Ovary (tissue), 9 donors: ENCODE results near the gene CBLIF. TPM values are rescaled to one million over a fixed set of nuclear protein-coding genes. Genes with fewer than 3 reads are reported as not detected.

Experiments
- DNase-seq, 5 donors: peaks; one replicate each; pipeline ENCODE4 v3.0.0-alpha.2; 2019 to 2020
- H3K27ac ChIP-seq, 2 donors: fragments of 200-600 bp; one replicate each; pipeline versions ENCODE4 v1.5.1 to v1.8.0; 2019 to 2022
- H3K27me3 ChIP-seq: fragments of 200-600 bp; one replicate; pipeline ENCODE4 v1.8.0; 2022
- H3K36me3 ChIP-seq: fragments of 200-600 bp; sonication (generic); one replicate; pipeline ENCODE4 v1.5.1; 2019
- H3K4me1 ChIP-seq: one replicate; pipeline ENCODE4 v1.8.1; 2013; ENCODE audit warnings: mild to moderate bottlenecking, moderate library complexity; ENCODE audit not compliant: insufficient read depth
- H3K4me3 ChIP-seq: fragments of 200-600 bp; sonication (generic); one replicate; pipeline ENCODE4 v1.5.1; 2017
- H3K9me3 ChIP-seq, 2 donors: fragments of 200-600 bp in 1 of 2; sonication (generic) in 1 of 2; one replicate each; pipeline versions ENCODE4 v1.5.1 to v1.8.1; 2013 to 2019; ENCODE audit warnings: mild to moderate bottlenecking in 1 of 2, moderate library complexity in 1 of 2
- EP300 ChIP-seq: sonication (generic); formaldehyde crosslinking; IDR thresholded peaks from one replicate; pipeline ENCODE4 v1.6.1; 2017; ENCODE audit warnings: antibody characterized with exemption
- POLR2A ChIP-seq: fragments of 450-650 bp; IDR thresholded peaks from one replicate; pipeline ENCODE4 v1.6.1; 2017; ENCODE audit warnings: antibody characterized with exemption, mild to moderate bottlenecking, moderate library complexity
- WGBS, 3 donors: extraction: QIAGEN DNeasy Blood & Tissue Kit in 1 of 3; methylation state at CpG; one replicate each; pipeline versions ENCODE4 v1.1.5 to v1.1.7; 2013 to 2017; 5-methylcytosine and 5-hydroxymethylcytosine counted together
- intact Hi-C, 4 donors: fragments of 100-400 bp; cut with DNase I; formaldehyde crosslinking; loops; one replicate each; pipeline versions ENCODE4 v1.11.0 to v1.15.1; 2022 to 2023
- polyA plus RNA-seq, 2 donors: library from polyadenylated mRNA; stranded (reverse); fragments of 200-250 nt in 1 of 2; fragments of 350-450 nt in 1 of 2; fragmentation: Illumina TruSeq in 1 of 2; extraction: RNeasy Lipid Tissue Mini Kit (QIAGEN cat#74804) in 1 of 2; gene quantifications; one replicate each; pipeline ENCODE4 v1.2.3, GENCODE V29; 2013 to 2014
- total RNA-seq, 7 donors: library from RNA; depleted of rRNA in 2 of 7; stranded (reverse); fragments of >200 nt in 2 of 7; fragmentation: NEBNext Ultra II Directional in 3 of 7; extraction: Animal tissue kit (Norgen Biotek cat#: 25700) in 3 of 7; gene quantifications; one replicate each; pipeline versions ENCODE4 v1.1.0 to v1.2.4, GENCODE V29; 2016 to 2023
- TF ChIP-seq, protein P1 (sequence below), 3 donors: fragments of 450-650 bp in 2 of 3; fragments of 200-600 bp in 1 of 3; IDR thresholded peaks; one replicate each; pipeline versions ENCODE4 v1.5.1 to v1.8.0; 2016 to 2022; ENCODE audit warnings: antibody characterized with exemption in 3 of 3, mild to moderate bottlenecking in 1 of 3
- donor health status: DM: no; HTN: no; CAD: no; lungs with moderate emphysema.
- donor health status: DM: no; HTN: no; CAD: no.
- donor health status: Bipolar disorder and iron deficiency.
- donor health status: DM: yes; HTN: yes; CAD: no.
- donor health status: DM: no; HTN: no; CAD: no.
- donor health status: DM: yes; HTN: yes; CAD: no.

The CBLIF gene
- total and polyA plus RNA-seq, 9 donors: not detected

DNA sequence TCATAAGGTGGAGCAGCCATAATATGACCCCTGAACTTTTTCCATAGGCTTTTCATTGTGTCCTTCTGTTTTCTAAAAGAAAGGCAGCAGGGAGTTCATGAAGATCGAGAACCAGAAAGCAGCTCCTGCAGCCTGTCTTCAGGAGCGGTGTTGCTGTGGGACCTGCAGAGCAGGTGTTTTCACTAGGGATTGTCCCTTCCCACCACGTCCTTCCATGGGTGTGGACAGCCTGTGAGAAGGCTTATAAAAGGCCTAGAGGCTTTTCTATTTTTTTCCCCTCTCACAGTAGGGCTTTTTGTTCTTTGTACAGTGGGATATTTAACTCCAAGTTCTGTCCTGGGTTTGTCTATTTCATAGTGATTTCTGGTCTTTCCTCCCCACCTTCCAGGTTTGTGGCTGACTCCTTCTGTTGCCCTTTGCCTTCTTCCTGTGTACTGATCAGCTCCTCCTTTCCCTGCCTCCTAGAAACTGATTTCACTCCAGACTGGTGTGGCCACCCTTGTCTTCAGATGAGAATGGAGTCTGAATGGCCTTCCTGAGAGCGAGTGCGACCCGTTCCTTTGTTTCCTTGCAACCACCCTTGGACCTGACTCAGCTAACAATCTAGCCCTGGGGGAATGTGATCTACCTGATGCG is 44.8 kb downstream of the CBLIF start:
- TF ChIP-seq POLR2A (no peak), EP300 (no peak)
- TF ChIP-seq, protein P1, sequence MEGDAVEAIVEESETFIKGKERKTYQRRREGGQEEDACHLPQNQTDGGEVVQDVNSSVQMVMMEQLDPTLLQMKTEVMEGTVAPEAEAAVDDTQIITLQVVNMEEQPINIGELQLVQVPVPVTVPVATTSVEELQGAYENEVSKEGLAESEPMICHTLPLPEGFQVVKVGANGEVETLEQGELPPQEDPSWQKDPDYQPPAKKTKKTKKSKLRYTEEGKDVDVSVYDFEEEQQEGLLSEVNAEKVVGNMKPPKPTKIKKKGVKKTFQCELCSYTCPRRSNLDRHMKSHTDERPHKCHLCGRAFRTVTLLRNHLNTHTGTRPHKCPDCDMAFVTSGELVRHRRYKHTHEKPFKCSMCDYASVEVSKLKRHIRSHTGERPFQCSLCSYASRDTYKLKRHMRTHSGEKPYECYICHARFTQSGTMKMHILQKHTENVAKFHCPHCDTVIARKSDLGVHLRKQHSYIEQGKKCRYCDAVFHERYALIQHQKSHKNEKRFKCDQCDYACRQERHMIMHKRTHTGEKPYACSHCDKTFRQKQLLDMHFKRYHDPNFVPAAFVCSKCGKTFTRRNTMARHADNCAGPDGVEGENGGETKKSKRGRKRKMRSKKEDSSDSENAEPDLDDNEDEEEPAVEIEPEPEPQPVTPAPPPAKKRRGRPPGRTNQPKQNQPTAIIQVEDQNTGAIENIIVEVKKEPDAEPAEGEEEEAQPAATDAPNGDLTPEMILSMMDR (IDR thresholded peaks at IDR 0.05): no peak
- intact Hi-C loops: loop anchor here in 3 of 4 donors (5.0 to 10.0 kb wide), 3 partner anchors 46 to 266 kb away; partner anchors contain the start of gene STX3 (in 1 of the 3)
- DNase-seq: no peak
- WGBS, 3 donors: 84 to 93% (median 93%) methylated on average over 7 of the region's 7 CpGs
- Histone ChIP-seq H3K27ac (no peak overlapping the region), H3K27me3 (no peaks in the 10 kb centered on the region), H3K36me3 (no peaks in the 10 kb centered on the region), H3K4me1 (no peaks in the 10 kb centered on the region), H3K4me3 (no peak overlapping the region), H3K9me3 (no peaks in the 10 kb centered on the region)

DNA sequence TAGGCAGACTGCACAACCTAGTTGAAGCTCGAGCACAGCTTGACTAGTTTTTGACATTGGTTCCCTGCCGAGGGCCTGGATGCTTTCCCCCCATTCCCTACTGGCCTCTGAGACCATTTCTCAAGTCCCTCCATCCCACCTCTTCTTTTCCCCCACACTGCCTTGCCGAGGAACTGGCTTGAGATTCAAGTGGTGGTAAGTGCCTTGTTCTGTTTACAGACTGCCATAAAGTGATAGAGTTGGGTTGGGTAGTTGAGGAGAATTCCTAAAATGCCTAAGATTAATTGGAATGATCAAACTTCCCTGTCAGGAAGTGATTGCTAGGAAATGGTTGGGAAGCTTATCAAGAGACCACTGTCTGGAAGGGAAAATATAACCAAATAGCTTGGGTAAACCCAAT is 50.9 kb downstream of the CBLIF start:
- 83 to 86% (median 85%) methylated on average over 3 of the region's 3 CpGs for WGBS, 3 donors
- intact Hi-C loops: no loop called here
- Histone ChIP-seq H3K9me3 (no peaks in the 10 kb centered on the region), H3K27me3 (no peaks in the 10 kb centered on the region), H3K4me1 (no peaks in the 10 kb centered on the region), H3K4me3 (no peak overlapping the region), H3K36me3 (no peaks in the 10 kb centered on the region), H3K27ac (no peak overlapping the region)
- TF ChIP-seq POLR2A (no peak), EP300 (no peak)
- TF ChIP-seq, protein P1 (IDR thresholded peaks at IDR 0.05): no peak
- no peak for DNase-seq

DNA sequence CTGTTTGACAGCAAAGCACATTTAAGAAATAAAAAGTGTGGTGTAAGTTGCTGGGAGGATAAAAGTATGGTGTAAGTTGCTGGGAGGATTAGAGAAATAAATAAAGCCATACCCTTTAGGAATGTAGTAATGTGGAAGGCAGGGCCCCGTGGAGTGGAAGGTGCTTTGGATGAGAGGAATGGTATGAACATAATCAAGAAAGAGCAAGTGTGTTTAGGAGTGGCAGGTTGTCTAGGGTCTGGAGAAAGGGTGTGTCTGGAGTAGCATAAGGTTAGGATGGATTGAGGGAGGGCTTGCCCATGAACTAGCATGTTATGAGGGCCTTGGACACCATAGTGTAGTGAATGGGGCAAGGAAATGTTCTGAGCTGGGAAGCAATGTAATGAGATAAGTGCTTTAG is 52.8 kb downstream of the CBLIF start:
- Histone ChIP-seq H3K4me1 (no peaks in the 10 kb centered on the region), H3K4me3 (no peak overlapping the region), H3K27me3 (no peaks in the 10 kb centered on the region), H3K36me3 (no peaks in the 10 kb centered on the region), H3K27ac (no peak overlapping the region), H3K9me3 (no peaks in the 10 kb centered on the region)
- no peak for TF ChIP-seq POLR2A
- TF ChIP-seq, protein P1 (IDR thresholded peaks at IDR 0.05): no peak
- no peak for TF ChIP-seq EP300
- DNase-seq: no peak
- intact Hi-C loops: no loop called here
- WGBS, 3 donors: 78 to 82% (median 80%) methylated on average over 1 of the region's 1 CpG

DNA sequence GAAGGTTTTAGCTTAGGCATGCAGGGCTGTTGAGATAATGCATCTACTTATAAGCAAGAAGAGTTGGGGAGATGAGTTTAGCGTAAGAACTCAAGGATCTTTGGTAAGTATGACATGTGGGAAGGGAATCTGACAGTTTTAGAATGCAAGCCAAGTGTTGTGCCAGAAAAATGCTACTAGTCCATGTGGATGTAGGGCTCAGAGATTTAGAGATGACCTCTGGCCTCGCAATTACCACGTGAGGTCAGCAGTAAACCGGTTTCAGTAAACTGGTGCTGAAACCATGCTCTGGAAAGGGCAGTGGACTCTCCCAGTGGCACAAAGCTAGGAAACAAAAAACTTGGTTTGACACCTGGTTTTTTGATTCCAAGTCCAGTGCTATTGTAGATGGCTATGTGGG is 53.7 kb downstream of the CBLIF start:
- no peaks in the 10 kb centered on the region for H3K4me1 ChIP-seq
- 76 to 83% (median 83%) methylated on average over 4 of the region's 4 CpGs for WGBS, 3 donors
- H3K36me3 ChIP-seq: no peaks in the 10 kb centered on the region
- H3K27ac ChIP-seq: no peak overlapping the region
- no peaks in the 10 kb centered on the region for H3K9me3 ChIP-seq
- H3K4me3 ChIP-seq: no peak overlapping the region
- intact Hi-C loops: no loop called here
- DNase-seq: no peak
- no peak for TF ChIP-seq POLR2A
- TF ChIP-seq EP300: no peak
- TF ChIP-seq, protein P1 (IDR thresholded peaks at IDR 0.05): no peak
- no peaks in the 10 kb centered on the region for H3K27me3 ChIP-seq
